HG03378 (cell line): Measurements from ENCODE around the gene DOCK8.

Source experiments
- ATAC-seq: cut with Tn5 transposase; IDR thresholded peaks from one replicate; pipeline ENCODE4 v1.9.1; 2021; ENCODE audit warnings: mild to moderate bottlenecking, moderate library complexity; ENCODE audit not compliant: unreplicated experiment

DOCK8 gene

GRCh38 chr9:450561-450960 is 235.9 kb downstream of the DOCK8 start:
- ATAC-seq = no peak

GRCh38 chr9:453832-454231 is 239.2 kb downstream of the DOCK8 start:
- ATAC-seq = no peak

GRCh38 chr9:456365-456764 is 241.7 kb downstream of the DOCK8 start:
- ATAC-seq = no peak

- ATAC-seq = no peak
Observed at GRCh38 chr9:458590-458989, 243.9 kb downstream of the DOCK8 start.

GRCh38 chr9:459491-460444 is 245.1 kb downstream of the DOCK8 start:
- no peak for ATAC-seq

- no peak for ATAC-seq
Observed at GRCh38 chr9:462121-462520, 247.5 kb downstream of the DOCK8 start.

GRCh38 chr9:462606-463005 is 247.9 kb downstream of the DOCK8 start:
- no peak for ATAC-seq

- no peak for ATAC-seq
Observed at GRCh38 chr9:463455-464171, 248.9 kb downstream of the DOCK8 start.

- no peak for ATAC-seq
Observed at GRCh38 chr9:466747-467146, 252.1 kb downstream of the DOCK8 start.

- no peak for ATAC-seq
Observed at GRCh38 chr9:468766-469426, 254.2 kb downstream of the DOCK8 start.

- peak; percentile 88 for ATAC-seq
Observed at GRCh38 chr9:469672-470551, 255.2 kb downstream of the DOCK8 start.

- no peak for ATAC-seq
Observed at GRCh38 chr9:470552-471194, 256.0 kb downstream of the DOCK8 start.

- no peak for ATAC-seq
Observed at GRCh38 chr9:471320-471719, 256.7 kb downstream of the DOCK8 start.

- ATAC-seq = no peak
Observed at GRCh38 chr9:472479-473075, 257.9 kb downstream of the DOCK8 start.

- no peak for ATAC-seq
Observed at GRCh38 chr9:477193-477592, 262.5 kb downstream of the DOCK8 start.

GRCh38 chr9:479304-479970 is 264.8 kb downstream of the DOCK8 start:
- ATAC-seq = no peak

GRCh38 chr9:479971-480350 is 265.3 kb downstream of the DOCK8 start:
- ATAC-seq = no peak

- ATAC-seq = no peak
Observed at GRCh38 chr9:482739-483138, 268.1 kb downstream of the DOCK8 start.

GRCh38 chr9:486156-486555 is 271.5 kb downstream of the DOCK8 start:
- ATAC-seq = no peak
